NCI-H2196 treated with DMSO at 0.1 percent for 48 hours (cell line): ENCODE data around the gene CFLAR.
"Not testable (repeated sequence)": the region's sequence is repeated elsewhere in the genome, so short reads cannot be mapped to it uniquely, and the experiment has no call there.

Experiments used
- DNase-seq: peaks from one replicate; lab custom pipeline; 2025; ENCODE audit not compliant: unreplicated experiment; lab: John Stamatoyannopoulos, UW

Gene CFLAR

DNA sequence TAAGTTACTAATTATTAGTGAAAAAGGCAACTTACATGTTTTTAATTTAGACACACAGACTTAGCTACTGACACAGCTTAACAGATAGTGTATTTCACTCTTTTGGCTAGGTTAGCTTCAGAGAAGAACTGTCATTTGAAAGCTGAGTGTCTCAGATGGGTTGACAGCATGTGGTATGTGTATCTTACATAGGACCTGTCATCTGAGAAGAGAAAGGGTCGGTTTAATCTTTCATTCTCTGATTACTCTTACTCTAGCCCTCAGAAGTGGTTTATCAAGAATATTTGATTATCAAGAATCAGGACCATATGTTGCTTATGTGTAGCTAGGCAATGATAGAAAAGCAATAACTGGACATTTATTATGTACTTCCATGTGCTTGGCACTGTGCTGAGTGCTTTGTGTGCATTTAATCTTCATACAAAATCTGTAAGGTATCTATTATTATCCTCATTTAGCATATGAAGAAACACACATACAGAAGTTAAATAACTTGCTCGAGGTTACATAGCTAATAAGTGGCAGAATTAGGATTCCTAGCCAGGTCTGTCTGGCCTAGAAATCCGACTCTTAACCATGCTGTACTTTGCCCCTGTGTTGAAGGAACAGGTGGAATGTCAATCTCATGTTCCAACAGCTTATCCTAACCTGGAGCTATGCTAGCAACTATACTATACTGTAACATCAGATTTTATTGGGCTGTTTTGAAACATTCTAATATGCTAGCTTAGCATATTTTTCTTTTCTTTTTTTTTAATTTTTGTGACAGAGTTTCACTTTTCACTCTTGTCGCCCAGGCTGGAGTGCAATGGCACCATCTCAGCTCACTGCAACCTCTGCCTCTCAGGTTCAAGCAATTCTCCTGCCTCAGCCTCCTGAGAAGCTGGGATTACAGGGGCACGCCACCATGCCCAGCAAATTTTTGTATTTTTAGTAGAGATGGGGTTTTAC, 28.4 kb downstream of the CFLAR start:
- DNase-seq = no peak

DNA sequence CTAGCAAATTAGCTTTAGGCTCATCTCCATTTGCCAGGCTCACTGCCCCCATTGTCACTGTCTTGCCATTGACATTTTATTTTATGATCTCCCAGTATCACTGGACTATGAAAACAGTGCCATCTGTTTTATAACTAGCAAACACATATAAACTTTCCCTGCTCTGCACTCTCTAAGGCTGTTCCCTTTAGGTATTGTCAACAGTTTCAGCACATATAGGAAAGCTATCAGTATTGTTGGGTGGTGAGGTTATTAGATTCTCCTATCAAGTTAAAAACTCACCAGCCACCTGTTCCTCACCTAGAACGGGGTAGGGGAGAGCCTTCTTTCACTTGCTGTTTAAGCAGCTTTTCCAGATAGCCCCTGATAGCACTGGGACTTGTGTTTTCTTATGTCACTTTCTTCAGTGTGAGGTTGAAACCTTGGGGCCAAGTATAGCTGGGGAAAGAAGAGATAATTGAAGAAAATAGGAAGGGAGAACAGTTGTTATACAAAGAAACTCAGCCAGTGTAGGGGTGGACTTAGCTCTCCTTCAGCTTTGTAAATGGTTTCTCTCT, 32.5 kb downstream of the CFLAR start:
- DNase-seq = no peak

DNA sequence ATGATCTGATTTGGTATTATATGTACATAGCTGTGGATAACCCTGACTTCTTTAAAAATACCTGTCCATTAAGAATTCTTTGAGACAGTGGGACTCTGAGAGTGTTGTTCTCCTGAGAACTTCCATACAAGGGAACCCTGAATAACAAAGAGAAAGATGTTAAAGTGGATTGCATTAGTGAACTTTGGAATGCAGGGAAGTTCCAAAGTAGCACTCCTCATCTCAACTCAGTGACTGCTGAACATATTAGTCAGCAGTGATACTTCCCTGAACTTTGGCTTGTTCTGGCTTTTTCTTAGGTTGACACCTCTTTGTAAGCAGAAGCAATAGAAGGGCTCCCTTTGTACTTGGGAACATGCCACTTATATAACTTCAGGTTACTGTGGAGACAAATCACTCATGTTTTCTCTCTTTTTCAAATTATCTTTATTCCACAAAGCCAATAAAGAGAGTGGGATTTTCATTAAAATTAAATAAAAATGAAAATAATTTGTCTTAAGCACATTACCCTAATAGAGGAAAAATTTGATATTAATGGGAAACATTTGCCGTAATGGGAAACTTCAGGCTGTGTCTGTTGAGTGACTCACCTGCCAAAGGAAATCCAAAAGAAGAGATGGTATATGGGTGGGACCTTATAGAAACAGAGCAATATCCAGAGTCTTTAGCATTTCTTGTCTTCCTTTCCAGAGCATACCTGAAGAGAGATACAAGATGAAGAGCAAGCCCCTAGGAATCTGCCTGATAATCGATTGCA, 33.3 kb downstream of the CFLAR start:
- no peak for DNase-seq

DNA sequence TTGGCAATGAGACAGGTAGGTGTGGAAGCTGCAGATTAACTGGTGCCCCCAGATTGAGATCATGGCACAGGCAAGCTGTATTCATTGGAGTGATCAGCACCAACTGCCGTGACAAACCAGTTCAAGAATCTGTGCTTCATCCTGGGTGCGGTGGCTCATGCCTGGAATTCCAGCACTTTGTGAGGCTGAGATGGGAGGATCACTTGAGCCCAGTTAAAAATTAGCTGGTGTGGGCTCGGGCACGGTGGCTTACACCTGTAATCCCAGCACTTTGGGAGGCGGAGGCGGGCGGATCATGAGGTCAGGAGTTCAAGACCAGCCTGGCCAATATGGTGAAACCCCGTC, 33.8 kb downstream of the CFLAR start:
- DNase-seq = not testable (repeated sequence)

DNA sequence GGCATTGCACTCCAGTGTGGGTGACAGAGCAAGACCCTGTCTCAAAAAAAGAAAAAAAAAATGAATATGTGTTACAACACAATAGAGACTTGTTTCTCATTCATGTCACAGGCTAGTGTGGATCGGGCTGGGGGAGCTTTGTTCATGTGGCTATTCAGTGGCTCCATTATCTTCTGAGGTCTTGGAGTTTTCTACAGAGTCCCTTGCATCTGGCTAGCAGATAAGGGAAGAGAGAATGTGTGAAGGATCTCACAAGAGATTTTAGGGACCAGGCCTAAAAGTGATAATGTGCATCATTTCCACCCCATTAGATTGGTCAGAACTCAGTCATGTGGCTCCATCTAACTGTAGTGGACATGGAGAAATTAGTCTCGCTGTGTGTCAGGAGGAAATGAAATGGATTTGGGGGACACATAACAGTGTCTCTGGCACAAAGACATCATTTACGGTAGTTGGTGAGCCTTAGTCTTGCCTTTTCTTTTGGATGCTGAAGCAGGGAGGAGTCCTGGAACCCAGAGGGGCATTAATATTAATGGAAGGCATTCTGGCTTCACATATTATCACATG, 34.6 kb downstream of the CFLAR start:
- DNase-seq = no peak

DNA sequence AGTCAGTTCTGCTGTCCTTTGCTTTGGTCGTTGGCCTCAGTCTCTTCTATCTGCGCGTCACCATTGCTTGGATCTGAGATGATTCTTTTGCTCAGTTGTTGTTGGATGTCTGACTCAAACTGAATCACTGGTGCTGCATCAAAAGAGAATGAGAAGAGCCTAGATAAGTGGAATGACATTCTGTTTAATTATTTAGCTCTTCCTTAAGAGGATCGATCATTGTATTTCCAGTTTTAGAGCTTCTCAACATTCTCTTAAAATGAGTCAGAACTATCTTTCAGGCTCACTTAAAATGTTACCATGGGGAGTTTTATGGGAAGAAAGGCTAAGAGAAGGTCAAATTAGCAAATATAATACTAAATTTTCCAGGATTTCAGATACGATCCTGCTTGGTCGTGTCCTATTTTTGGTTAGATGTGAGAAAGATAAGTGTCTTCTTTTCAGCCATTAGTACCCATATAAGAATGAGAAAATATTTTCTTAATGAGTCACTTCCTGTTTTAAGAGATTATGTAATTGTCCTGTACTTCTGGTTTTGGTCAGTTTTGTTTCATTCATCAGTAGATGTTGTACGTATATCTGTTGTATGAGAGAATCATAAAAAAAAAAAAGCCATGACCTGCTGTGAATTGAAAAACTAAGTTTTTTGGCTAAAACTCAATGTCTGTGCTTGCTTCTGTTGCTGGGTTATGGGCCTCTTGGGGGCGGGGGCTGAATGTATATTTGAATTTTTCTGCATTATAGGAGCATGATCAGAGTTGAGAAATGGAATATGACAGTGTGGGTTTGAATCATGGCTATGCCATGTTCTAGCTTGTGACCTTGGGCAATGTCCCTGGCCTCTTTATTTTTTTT, 35.4 kb downstream of the CFLAR start:
- DNase-seq = peak; percentile 4

DNA sequence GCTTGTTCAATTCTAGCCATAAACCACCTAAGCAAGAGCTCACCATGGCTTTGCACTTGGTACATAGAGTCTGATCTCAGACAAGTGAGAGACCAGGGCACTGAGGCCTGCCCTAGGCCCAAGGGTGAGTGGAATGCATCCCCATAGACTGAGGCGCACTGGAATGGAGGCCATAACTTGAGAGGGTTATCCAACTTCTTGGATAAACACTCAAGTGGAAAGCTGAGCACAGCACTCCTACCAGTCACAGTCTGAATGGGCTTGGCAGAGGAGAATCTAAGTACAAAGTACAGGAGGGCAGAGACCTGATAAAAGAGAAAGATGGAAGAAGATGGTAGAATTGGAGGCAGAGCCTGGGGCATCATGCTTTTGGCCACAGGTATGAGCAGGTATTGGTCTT, 36.6 kb downstream of the CFLAR start:
- no peak for DNase-seq

DNA sequence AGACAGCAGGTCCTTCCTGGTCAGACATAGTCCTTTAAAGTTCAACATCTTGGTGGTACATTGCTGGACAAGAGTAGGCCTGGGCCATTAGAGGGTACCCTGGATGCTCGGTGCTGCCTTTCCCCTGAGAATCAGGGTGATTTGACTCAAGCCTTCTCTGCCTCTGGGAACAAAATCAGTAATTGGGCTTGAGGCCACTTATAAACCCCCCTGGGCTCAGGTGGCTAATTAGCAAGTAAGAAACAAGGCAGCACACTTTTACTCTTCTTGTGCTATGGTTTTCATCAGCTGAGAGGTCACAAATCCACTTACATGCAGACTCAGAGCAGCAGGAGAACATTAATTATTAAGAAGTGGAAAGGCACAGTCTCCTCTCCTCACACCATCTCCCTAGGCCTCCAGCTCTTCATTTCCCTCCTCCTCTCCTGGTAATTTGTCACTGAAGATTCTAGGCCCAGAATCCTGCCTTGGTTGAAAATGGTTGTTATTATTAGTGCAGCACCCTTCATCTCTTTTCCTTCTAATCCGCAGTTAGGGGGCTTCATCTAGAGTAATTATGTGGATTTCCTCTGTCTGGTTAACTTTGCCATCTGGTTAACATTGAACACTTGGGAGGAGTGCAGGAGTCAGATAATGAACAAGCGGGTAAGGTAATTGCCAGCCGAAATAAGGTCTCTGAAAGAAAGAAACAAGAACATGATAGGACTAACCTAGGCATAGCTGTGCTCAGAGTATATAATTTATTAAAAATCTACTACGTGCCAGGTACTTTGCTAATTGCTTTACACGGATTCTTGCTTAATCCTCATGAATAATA, 37.2 kb downstream of the CFLAR start:
- DNase-seq = no peak

DNA sequence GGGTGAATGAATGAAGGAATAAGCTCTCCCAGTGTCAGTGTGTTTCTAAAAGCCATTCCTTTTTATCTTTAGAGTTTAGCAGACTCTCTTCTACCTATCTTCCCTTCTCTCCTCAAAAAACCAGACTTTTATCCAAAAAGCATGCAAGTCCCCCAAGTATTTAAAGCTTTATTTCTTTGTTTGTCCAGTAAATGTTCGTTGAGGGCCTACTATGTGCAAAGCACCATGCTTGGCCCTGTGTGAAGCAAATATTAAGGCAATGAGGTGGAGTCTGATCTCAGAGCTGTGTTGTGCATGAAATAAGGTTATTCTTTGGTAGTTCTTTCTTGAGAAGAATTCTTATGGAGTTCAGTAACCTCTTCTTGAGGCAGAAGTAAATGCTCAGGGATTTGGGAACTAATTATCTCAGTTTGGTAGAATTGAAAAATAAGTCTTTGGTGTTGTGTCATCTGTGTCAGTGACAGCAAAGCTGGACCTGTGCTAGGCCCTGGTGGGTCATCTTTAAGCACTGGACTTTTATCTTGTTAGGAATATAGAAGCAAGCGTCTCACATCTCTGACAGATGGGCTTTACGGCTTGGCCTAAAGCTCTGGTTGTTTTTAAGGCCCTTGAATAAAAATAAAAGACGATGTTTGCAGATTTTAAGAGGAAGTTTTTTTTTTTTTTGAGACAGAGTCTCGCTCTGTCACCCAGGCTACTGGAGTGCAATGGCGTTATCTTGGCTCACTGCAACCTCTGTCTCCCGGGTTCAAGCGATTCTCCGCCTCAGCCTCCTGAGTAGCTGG, 38.8 kb downstream of the CFLAR start:
- no peak for DNase-seq

DNA sequence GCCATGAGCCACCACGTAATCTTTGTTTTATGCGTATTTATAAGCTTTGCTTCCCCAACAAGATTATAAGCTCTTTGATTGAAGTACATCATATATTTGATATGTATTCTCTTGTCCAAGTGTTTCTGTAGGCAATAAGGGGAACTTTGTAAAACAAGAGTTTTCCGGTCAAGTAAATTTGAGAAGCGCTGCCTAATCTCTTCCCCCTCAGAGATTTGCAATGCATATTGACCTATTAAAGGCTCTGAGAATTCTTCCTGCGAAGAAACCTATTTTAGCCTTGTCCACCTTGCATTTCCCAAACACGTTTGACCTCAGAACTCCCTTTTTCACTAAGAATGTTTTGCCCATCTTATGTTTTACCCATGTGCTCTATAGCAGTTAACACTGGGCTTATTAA, 40.1 kb downstream of the CFLAR start:
- no peak for DNase-seq

DNA sequence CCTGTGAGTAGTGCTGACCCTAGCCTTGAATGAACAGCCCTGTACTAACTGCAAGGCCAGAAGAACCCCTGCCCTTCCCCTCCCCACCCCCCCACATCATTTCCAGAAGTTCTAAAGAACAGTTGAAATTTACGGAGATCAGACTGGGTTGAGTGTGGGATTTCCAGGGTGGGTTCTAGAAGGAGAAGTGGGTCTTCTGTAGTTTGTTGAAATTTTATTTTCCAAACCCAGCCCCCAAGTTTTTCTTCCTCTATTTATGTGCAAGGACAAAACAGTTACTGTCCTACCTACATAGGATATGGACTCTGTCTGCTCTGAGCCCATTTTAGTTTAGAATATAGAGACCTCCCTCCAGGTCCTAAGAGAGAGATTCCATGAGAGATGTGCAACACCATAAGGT, 40.7 kb downstream of the CFLAR start:
- no peak for DNase-seq

DNA sequence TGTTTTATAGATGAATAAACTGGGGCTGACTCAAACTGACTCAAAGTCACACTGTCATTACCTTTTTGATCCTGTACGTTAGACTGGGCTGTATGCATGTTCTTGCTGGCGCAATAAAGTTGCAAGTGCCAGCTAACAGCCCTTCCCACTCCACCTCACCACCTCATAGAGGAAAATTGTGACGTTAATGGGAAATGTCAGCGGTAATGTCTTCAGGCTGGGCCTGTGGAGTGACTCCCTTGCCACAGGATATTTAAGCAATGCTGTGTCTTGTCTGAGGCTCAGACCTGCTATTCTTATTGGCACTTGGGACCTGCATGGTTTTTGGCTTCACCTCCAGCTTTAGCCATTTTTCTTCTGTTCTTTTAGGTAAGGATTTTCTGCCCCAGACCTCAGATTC, 41.7 kb downstream of the CFLAR start:
- no peak for DNase-seq

DNA sequence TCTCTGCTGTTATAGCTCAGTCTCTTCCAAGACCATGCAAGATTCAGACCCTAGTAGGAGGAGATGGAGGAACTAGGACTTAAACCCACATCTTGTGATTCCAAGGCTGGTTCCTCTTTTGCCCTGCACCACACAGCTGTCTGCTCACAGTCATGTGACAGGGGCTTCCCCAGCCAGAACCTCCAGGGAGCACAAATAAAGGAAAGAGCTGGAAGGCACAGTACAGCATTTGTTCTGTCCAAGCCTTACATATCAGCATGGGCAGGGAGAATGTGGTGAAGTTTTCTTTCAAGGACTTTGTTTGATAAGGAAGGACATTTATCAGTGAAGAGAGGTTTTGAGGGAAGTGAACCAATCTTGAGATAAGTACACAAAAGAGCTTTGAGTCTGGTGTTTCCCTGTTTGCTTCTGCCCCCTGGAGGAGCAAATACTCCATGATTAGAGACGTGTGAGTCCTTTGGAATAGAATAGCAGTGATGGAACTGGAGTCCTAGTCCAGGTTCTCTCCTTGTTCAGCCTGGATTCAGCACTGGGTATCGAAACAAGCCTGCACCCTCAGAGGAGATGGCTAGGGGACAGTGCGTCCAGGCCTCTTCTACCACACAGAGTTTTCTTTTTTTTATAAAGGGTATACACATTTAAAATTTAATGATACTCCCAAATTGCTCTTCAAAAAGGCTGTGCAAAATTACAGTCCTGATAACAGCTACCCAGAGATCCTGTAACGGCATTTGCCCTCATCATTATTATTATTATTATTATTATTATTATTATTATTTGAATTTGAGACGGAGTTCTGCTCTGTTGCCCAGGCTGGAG, 42.4 kb downstream of the CFLAR start:
- peak; percentile 44 for DNase-seq

DNA sequence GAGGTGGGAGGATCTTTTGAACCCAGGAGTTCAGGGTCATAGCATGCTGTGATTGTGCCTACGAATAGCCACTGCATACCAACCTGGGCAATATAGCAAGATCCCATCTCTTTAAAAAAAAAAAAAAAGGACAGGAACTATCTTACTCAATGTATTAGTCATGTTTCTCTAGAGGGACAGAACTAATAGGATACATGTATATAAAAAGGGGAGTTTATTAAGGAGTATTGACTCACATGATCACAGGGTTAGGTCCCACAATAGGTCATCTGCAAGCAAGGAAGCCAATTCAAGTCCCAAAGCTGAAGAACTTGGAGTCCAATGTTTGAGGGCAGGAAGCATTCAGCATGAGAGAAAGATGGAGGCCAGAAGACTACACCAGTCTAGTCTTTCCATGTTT, 48.2 kb downstream of the CFLAR start:
- no peak for DNase-seq

DNA sequence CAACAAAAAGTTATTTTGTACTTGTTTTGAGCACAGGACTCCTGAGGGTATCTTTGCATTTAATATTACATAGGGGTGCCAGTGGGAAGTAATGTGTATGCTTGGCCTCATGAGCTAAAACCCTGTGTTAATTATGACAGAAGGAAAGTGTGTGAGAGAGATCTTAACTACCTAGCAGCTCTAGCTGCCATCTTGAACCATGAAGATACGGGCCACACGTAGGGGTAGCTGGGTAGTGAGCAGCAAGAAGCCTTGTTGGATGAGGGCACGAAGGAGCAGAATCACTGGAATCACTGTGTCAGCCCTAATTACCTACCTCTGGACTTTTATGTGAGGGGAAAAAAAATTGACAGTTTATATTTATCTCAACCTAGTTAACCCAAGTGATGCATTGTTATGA, 51.6 kb downstream of the CFLAR start:
- no peak for DNase-seq

DNA sequence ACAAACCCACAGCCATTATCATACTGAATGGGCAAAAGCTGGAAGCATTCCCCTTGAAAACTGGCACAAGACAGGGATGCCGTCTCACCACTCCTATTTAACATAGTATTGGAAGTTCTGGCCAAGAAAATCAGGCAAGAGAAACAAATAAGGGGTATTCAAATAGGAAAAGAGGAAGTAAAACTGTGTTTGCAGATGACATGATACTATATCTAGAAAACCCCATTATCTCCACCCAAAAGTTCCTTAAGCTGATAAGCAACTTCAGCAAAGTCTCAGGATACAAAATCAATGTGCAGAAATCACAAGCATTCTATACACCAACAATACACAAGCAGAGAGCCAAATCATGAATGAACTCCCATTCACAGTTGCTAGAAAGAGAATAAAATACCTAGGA, 52.5 kb downstream of the CFLAR start:
- DNase-seq = not testable (repeated sequence)

DNA sequence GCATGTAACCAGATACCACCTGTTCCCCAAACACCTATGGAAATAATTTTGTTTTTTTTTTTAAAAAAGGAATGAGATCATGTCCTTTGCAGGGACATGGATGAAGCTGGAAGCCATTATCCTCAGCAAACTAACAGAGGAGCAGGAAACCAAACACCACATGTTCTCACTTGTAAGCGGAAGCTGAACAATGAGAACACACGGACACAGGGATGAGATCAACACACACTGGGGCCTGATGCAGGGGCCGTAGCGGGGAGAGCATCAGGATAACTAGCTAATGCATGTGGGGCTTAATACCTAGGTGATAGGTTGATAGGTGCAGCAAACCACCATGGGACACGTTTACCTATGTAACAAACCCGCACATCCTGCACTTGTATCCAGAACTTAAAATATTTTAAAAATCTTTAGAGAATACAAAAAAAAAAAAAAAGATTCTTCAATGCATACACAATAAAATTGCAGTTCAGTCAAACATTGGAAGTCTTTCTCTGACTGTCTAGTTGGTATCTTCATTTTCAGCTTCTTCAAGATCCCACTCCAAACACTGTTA, 55.4 kb downstream of the CFLAR start:
- no peak for DNase-seq

DNA sequence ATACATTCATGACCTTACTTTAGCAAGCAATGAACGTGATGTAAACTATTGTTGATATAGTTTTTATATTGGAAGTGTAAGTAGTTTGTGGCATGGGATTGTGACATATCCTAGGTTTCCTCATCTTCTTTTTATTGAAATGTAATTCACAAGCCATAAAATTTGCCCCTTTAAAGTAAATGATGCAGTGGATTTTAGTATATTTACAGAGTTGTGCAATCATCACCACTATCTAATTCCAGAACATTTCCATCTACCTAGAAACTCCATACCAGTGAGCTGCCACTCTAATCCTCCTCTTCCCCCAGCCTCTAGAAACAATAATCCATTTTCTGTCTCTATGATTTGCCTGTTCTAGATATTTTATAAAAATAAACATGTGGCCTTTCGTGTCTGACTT, 56.3 kb downstream of the CFLAR start:
- DNase-seq = no peak
